Panc1 (cell line): ENCODE results near the gene CADM1. TPM values are rescaled to one million over a fixed set of nuclear protein-coding genes. Genes with fewer than 3 reads are reported as not detected.

Experiments
- ATAC-seq: fragments of 200-7000 bp; cut with Tn5 transposase; 2 replicates; pipeline ENCODE4 v1.9.1; 2020; ENCODE audit warnings: mild to moderate bottlenecking, moderate library complexity
- BruUV-seq: library from RNA; stranded (reverse); fragments of 400-500 nt; replicated peaks from 2 replicates; lab custom pipeline; 2021; lab: Mats Ljungman, UMichigan
- CTCF ChIA-PET: fragments of 300-600 bp; sonication (Branson Sonifier 250); formaldehyde crosslinking; loops from one replicate; lab custom pipeline; 2022; ENCODE audit warnings: antibody characterized with exemption; lab: Charles Lee
- POLR2A ChIA-PET: fragments of 300-600 bp; sonication (Branson Sonifier 250); formaldehyde crosslinking; loops from one replicate; lab custom pipeline; 2022; ENCODE audit warnings: antibody characterized with exemption; lab: Charles Lee
- DNase-seq: peaks from one replicate; pipeline ENCODE4 v3.0.0-alpha.2; 2010; ENCODE audit warnings: low read depth, low spot score
- H3K27ac ChIP-seq: 2 replicates; pipeline ENCODE4 v1.5.1; 2011; ENCODE audit warnings: mild to moderate bottlenecking, low read length, inconsistent platforms
- H3K27me3 ChIP-seq: fragments of 200-500 bp; sonication (Bioruptor generic); 2 replicates; pipeline ENCODE4 v1.6.0; 2014; ENCODE audit warnings: low read length, inconsistent platforms; ENCODE audit not compliant: control insufficient read depth, insufficient read depth
- H3K36me3 ChIP-seq: fragments of 200-500 bp; sonication (Bioruptor generic); 2 replicates; pipeline ENCODE4 v1.5.1; 2014; ENCODE audit warnings: inconsistent platforms, mild to moderate bottlenecking, low read length, moderate library complexity; ENCODE audit not compliant: control insufficient read depth, insufficient read depth
- H3K4me1 ChIP-seq: 2 replicates; pipeline ENCODE4 v1.5.1; 2011; ENCODE audit warnings: inconsistent platforms, mild to moderate bottlenecking, low read length, moderate library complexity; ENCODE audit not compliant: control insufficient read depth, insufficient read depth
- H3K4me3 ChIP-seq, 2 experiments: 2 replicates each; pipeline ENCODE4 v1.5.1; 2011 to 2012; ENCODE audit warnings: low read depth in 2 of 2, low read length in 2 of 2, mild to moderate bottlenecking in 2 of 2, inconsistent platforms in 1 of 2, moderate library complexity in 1 of 2
- H3K9me3 ChIP-seq: fragments of 200-500 bp; sonication (Bioruptor generic); 2 replicates; pipeline ENCODE4 v1.5.1; 2014; ENCODE audit warnings: low read depth, mild to moderate bottlenecking, inconsistent platforms, low read length, moderate library complexity; ENCODE audit not compliant: control insufficient read depth, insufficient read depth
- POLR2AphosphoS5 ChIP-seq: IDR thresholded peaks from 2 replicates; pipeline ENCODE4 v1.6.1; 2012; ENCODE audit warnings: mild to moderate bottlenecking, low read depth, low read length, moderate library complexity
- SIN3A ChIP-seq: IDR thresholded peaks from 2 replicates; pipeline ENCODE4 v1.6.1; 2012; ENCODE audit warnings: low read depth, mild to moderate bottlenecking, low read length, moderate library complexity, borderline replicate concordance; ENCODE audit not compliant: insufficient read depth
- TCF7L2 ChIP-seq: IDR thresholded peaks from 2 replicates; pipeline ENCODE4 v1.6.1; 2011; ENCODE audit warnings: mild to moderate bottlenecking, low read depth, low read length, inconsistent platforms
- in situ Hi-C: cut with HindIII; loops from 2 replicates; pipeline ENCODE4 v1.10.0; 2016; ENCODE audit warnings: low sequenced_read_pairs, low pct_unique_long_range_greater_than_20kb
- intact Hi-C: fragments of 100-400 bp; cut with micrococcal nuclease; formaldehyde crosslinking; loops from one replicate; pipeline ENCODE4 v1.10.0; 2022; ENCODE audit not compliant: unreplicated experiment
- total RNA-seq: library from RNA; stranded (reverse); gene quantifications from one replicate; pipeline ENCODE4 v1.2.1, GENCODE V29; 2021; ENCODE audit not compliant: unreplicated experiment
- TF ChIP-seq, protein P1 (sequence below): fragments of 450-650 bp; IDR thresholded peaks from 2 replicates; pipeline ENCODE4 v1.5.1; 2017; ENCODE audit warnings: mild to moderate bottlenecking
- TF ChIP-seq, protein P2 (sequence below), 2 experiments: IDR thresholded peaks; 2 replicates each; pipeline ENCODE4 v1.6.1; 2011 to 2012; ENCODE audit warnings: low read depth in 2 of 2, control low read depth in 1 of 2, low read length in 1 of 2, mild to moderate bottlenecking in 1 of 2, moderate library complexity in 1 of 2; ENCODE audit not compliant: insufficient read depth in 1 of 2

CADM1 gene
- total RNA-seq, 1 experiment from 2014 or later, result 3.9 TPM

DNA sequence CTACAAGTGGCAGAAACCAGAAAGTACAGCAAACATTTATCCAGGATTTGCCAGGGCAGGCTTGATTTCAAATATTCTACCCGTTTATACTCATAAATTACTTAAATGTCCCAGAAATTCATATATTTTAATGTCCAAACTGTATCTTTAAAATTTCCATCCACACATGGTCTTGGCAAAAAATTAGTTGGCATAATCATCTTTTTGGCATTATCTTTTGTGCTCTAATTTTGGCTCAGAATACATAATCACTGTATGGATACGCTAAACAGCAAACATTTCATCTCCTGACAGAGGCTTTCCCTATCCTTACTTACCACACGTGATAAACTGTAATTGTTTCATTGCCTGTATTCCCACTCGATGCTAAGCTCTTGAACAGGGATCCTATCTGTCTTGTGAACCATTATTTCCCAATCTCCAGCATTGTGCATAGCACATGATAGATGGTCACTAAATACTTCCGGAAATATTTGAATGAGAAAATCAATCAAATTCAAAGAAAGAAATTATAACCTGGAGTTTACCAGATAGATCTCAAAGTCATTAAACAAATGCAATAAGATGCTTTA lies 64.2 kb downstream of the CADM1 start:
- no peaks in the 10 kb centered on the region for H3K4me1 ChIP-seq
- POLR2A ChIA-PET, result interaction anchor here (0.6 kb wide), 1 partner anchor 14 kb away, joined by 6 read pairs; no protein-coding TSS in a partner anchor
- H3K4me3 ChIP-seq, result no peak overlapping the region
- no peaks in the 10 kb centered on the region for H3K9me3 ChIP-seq
- intact Hi-C loops, result no loop called here
- H3K27ac ChIP-seq, result no peak overlapping the region
- DNase-seq (no peak), ATAC-seq (no peak)
- CTCF ChIA-PET, result no interaction called here
- TF ChIP-seq POLR2AphosphoS5, result no peak
- TF ChIP-seq, protein P1, sequence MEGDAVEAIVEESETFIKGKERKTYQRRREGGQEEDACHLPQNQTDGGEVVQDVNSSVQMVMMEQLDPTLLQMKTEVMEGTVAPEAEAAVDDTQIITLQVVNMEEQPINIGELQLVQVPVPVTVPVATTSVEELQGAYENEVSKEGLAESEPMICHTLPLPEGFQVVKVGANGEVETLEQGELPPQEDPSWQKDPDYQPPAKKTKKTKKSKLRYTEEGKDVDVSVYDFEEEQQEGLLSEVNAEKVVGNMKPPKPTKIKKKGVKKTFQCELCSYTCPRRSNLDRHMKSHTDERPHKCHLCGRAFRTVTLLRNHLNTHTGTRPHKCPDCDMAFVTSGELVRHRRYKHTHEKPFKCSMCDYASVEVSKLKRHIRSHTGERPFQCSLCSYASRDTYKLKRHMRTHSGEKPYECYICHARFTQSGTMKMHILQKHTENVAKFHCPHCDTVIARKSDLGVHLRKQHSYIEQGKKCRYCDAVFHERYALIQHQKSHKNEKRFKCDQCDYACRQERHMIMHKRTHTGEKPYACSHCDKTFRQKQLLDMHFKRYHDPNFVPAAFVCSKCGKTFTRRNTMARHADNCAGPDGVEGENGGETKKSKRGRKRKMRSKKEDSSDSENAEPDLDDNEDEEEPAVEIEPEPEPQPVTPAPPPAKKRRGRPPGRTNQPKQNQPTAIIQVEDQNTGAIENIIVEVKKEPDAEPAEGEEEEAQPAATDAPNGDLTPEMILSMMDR, result no peak
- no peak for TF ChIP-seq SIN3A
- no peak for TF ChIP-seq TCF7L2
- TF ChIP-seq, protein P2, sequence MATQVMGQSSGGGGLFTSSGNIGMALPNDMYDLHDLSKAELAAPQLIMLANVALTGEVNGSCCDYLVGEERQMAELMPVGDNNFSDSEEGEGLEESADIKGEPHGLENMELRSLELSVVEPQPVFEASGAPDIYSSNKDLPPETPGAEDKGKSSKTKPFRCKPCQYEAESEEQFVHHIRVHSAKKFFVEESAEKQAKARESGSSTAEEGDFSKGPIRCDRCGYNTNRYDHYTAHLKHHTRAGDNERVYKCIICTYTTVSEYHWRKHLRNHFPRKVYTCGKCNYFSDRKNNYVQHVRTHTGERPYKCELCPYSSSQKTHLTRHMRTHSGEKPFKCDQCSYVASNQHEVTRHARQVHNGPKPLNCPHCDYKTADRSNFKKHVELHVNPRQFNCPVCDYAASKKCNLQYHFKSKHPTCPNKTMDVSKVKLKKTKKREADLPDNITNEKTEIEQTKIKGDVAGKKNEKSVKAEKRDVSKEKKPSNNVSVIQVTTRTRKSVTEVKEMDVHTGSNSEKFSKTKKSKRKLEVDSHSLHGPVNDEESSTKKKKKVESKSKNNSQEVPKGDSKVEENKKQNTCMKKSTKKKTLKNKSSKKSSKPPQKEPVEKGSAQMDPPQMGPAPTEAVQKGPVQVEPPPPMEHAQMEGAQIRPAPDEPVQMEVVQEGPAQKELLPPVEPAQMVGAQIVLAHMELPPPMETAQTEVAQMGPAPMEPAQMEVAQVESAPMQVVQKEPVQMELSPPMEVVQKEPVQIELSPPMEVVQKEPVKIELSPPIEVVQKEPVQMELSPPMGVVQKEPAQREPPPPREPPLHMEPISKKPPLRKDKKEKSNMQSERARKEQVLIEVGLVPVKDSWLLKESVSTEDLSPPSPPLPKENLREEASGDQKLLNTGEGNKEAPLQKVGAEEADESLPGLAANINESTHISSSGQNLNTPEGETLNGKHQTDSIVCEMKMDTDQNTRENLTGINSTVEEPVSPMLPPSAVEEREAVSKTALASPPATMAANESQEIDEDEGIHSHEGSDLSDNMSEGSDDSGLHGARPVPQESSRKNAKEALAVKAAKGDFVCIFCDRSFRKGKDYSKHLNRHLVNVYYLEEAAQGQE (IDR thresholded peaks at IDR 0.05; ENCODE audit: insufficient read depth in 1 of 2, low read depth in 2 of 2, low read length in 1 of 2), result no peak
- H3K36me3 ChIP-seq, result no peaks in the 10 kb centered on the region
- no peaks in the 10 kb centered on the region for H3K27me3 ChIP-seq
- BruUV-seq, result no TSS peak
- in situ Hi-C loops, result no loop called here

DNA sequence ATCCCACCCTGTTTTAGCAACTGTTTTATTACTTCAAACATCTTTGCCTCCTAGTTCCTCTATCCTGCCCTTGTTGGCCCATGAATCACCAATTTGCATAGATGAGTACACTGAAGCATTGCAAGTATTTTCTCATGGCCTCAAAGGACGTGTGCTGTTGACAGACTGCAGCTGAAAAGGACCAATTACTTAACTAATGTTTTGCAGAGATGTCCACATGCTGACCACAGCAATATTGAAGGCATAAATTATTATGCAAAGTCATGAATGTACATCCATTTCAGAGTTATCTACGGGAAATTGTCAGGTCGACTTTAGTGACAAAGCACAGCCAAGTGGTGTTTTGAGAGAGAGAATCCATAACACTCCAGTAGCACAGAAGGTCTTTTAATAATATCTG lies 64.8 kb downstream of the CADM1 start:
- H3K4me3 ChIP-seq, result no peak overlapping the region
- intact Hi-C loops (no loop called here), in situ Hi-C loops (no loop called here)
- no peaks in the 10 kb centered on the region for H3K4me1 ChIP-seq
- POLR2A ChIA-PET, result no interaction called here
- ATAC-seq (no peak), DNase-seq (no peak)
- H3K27me3 ChIP-seq, result no peaks in the 10 kb centered on the region
- CTCF ChIA-PET, result no interaction called here
- BruUV-seq, result no TSS peak
- no peaks in the 10 kb centered on the region for H3K9me3 ChIP-seq
- TF ChIP-seq, protein P2 (IDR thresholded peaks at IDR 0.05; ENCODE audit: insufficient read depth in 1 of 2, low read depth in 2 of 2, low read length in 1 of 2), result no peak
- TF ChIP-seq POLR2AphosphoS5 (no peak), TCF7L2 (no peak), SIN3A (no peak)
- TF ChIP-seq, protein P1, result no peak; the same call in 1 of the 2 replicates
- H3K36me3 ChIP-seq, result no peaks in the 10 kb centered on the region
- no peak overlapping the region for H3K27ac ChIP-seq
